ENCODE results near the gene SCYGR4. TPM values are rescaled to one million over a fixed set of nuclear protein-coding genes. Genes with fewer than 3 reads are reported as not detected.

SCYGR4 gene
- polyA plus RNA-seq, 3 donors = not detected

GRCh38 chr2:227576812-227577211 lies 40.5 kb upstream of the SCYGR4 start:
- Histone ChIP-seq H3K4me2 (replicated peaks; ENCODE audit: extremely low read depth, low read length, poor library complexity, severe bottlenecking) (no peak overlapping the region), H2AFZ (ENCODE audit: insufficient read depth, low read depth, low read length, poor library complexity, severe bottlenecking) (no peak overlapping the region), H3K4me1 (ENCODE audit: control insufficient read depth in 1 of 2, insufficient read depth in 2 of 2, low read length in 2 of 2) (no peaks in the 10 kb centered on the region), H3K4me3 (replicated peaks in 1 of 3; ENCODE audit: low read depth in 2 of 3, low read length in 3 of 3) (no peak overlapping the region), H3K9me3 (replicated peaks in 1 of 2; ENCODE audit: control insufficient read depth in 1 of 2, insufficient read depth in 1 of 2, low read length in 2 of 2) (no peaks in the 10 kb centered on the region), H3K36me3 (replicated peaks in 1 of 2; ENCODE audit: control insufficient read depth in 1 of 2, insufficient read depth in 2 of 2, low read length in 2 of 2) (no peaks in the 10 kb centered on the region), H4K20me1 (ENCODE audit: insufficient read depth, low read length) (no peaks in the 10 kb centered on the region), H3K27ac (ENCODE audit: low read depth in 1 of 2, low read length in 2 of 2) (no peak overlapping the region), H3K27me3 (ENCODE audit: control insufficient read depth in 2 of 2, insufficient read depth in 2 of 2, low read length in 2 of 2) (no peaks in the 10 kb centered on the region), H3K9ac (ENCODE audit: insufficient read depth, low read length, poor library complexity, severe bottlenecking) (no peak overlapping the region), H3K79me2 (ENCODE audit: insufficient read depth, low read length) (no peaks in the 10 kb centered on the region)
- no CpG with 5 or more reads among the region's 2 CpGs for WGBS (ENCODE audit: insufficient coverage)
- DNase-seq = no peak
- TF ChIP-seq CTCF (IDR thresholded peaks at IDR 0.05) = no peak
- Mint-ChIP-seq H3K4me1 (no peaks in the 10 kb centered on the region), H3K27ac (peak overlapping the region in 1 of 7 donors; percentile 17), H3K27me3 (ENCODE audit: low read depth in 3 of 3) (peaks cover 0 to 12% (median 2%) of the 10 kb centered on the region in 3 donors), H3K4me3 (no peak overlapping the region), H3K36me3 (no peaks in the 10 kb centered on the region), H3K9me3 (peaks cover 0 to under 1% (median 0%) of the 10 kb centered on the region in 7 donors)
- intact Hi-C loops (cut with micrococcal nuclease) = no loop called here

- H3K27me3 Mint-ChIP-seq (ENCODE audit: low read depth in 3 of 3) = peaks cover 0 to 6% (median 2%) of the 10 kb centered on the region in 3 donors
- no peak overlapping the region for H3K4me3 Mint-ChIP-seq
- no peak for DNase-seq
- H3K4me2 ChIP-seq (replicated peaks; ENCODE audit: extremely low read depth, low read length, poor library complexity, severe bottlenecking) = no peak overlapping the region
- H3K36me3 Mint-ChIP-seq = no peaks in the 10 kb centered on the region
- no peaks in the 10 kb centered on the region for H3K79me2 ChIP-seq (ENCODE audit: insufficient read depth, low read length)
- H3K27ac Mint-ChIP-seq = no peak overlapping the region
- H3K9me3 ChIP-seq (replicated peaks in 1 of 2; ENCODE audit: control insufficient read depth in 1 of 2, insufficient read depth in 1 of 2, low read length in 2 of 2) = peaks cover 6% of the 10 kb centered on the region in 2 donors
- TF ChIP-seq CTCF (IDR thresholded peaks at IDR 0.05) = no peak
- H3K9ac ChIP-seq (ENCODE audit: insufficient read depth, low read length, poor library complexity, severe bottlenecking) = no peak overlapping the region
- intact Hi-C loops (cut with micrococcal nuclease) = no loop called here
- H3K4me1 ChIP-seq (ENCODE audit: control insufficient read depth in 1 of 2, insufficient read depth in 2 of 2, low read length in 2 of 2) = no peaks in the 10 kb centered on the region
- no peaks in the 10 kb centered on the region for H3K4me1 Mint-ChIP-seq
- H2AFZ ChIP-seq (ENCODE audit: insufficient read depth, low read depth, low read length, poor library complexity, severe bottlenecking) = no peak overlapping the region
- H3K9me3 Mint-ChIP-seq = peaks cover 5 to 8% (median 7%) of the 10 kb centered on the region in 7 donors
- no peaks in the 10 kb centered on the region for H4K20me1 ChIP-seq (ENCODE audit: insufficient read depth, low read length)
- H3K27ac ChIP-seq (ENCODE audit: low read depth in 1 of 2, low read length in 2 of 2) = no peak overlapping the region
- WGBS (ENCODE audit: insufficient coverage) = no CpG with 5 or more reads among the region's 2 CpGs
- no peak overlapping the region for H3K4me3 ChIP-seq (replicated peaks in 1 of 3; ENCODE audit: low read depth in 2 of 3, low read length in 3 of 3)
- no peaks in the 10 kb centered on the region for H3K36me3 ChIP-seq (replicated peaks in 1 of 2; ENCODE audit: control insufficient read depth in 1 of 2, insufficient read depth in 2 of 2, low read length in 2 of 2)
- H3K27me3 ChIP-seq (ENCODE audit: control insufficient read depth in 2 of 2, insufficient read depth in 2 of 2, low read length in 2 of 2) = no peaks in the 10 kb centered on the region
These were observed 39.7 kb upstream of the SCYGR4 start for GRCh38 chr2:227577555-227577954.
